NB4 (cell line): ENCODE measurements around the gene RAMP3.

Experiments used
- CTCF ChIP-seq: IDR thresholded peaks from one replicate; pipeline ENCODE4 v1.5.1; 2012; ENCODE audit warnings: low read depth, low read length
- MYC ChIP-seq: IDR thresholded peaks from 2 replicates; pipeline ENCODE4 v1.6.1; 2011; ENCODE audit warnings: low read depth, low read length
- POLR2A ChIP-seq: IDR thresholded peaks from 2 replicates; pipeline ENCODE4 v1.6.1; 2011; ENCODE audit warnings: mild to moderate bottlenecking; ENCODE audit not compliant: insufficient read length; ENCODE audit errors: extremely low read depth
- TF ChIP-seq, protein P1 (sequence below): IDR thresholded peaks from 2 replicates; pipeline ENCODE4 v1.6.1; 2011; ENCODE audit warnings: low read depth, low read length

DNA sequence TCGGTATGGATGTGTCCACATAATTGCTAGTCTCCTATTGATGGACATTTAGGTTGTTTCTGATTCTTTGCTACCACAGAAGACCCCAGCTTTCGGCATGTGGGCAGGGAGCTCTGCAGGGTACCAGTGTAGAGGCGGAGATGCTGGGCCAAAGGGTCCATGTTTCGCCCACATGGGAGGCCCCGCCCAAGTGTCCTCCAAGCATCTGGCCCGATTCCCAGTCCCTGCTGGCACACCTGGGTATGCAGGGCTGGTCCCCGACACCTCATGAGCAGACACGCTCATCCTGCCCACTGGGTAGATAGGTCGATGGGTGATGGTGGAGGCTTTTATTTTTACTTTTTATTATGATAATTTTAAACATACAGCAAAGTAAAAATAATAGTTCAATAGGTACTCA is 26.7 kb upstream of the RAMP3 start:
- TF ChIP-seq CTCF (no peak), POLR2A (no peak), MYC (no peak)
- TF ChIP-seq, protein P1, sequence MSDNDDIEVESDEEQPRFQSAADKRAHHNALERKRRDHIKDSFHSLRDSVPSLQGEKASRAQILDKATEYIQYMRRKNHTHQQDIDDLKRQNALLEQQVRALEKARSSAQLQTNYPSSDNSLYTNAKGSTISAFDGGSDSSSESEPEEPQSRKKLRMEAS: no peak
